OCI-LY3 (cell line): Measurements from ENCODE around the gene MRNIP.

Experiments used
- H2AFZ ChIP-seq: fragments of 200-600, 300-600 bp; shearing (Covaris generic); 2 replicates; pipeline ENCODE4 v1.6.0; 2014; ENCODE audit warnings: antibody characterized with exemption, low read depth, low read length
- H3K27ac ChIP-seq: fragments of 200-600, 300-600 bp; sonication (generic); 2 replicates; pipeline ENCODE4 v1.5.1; 2014; ENCODE audit warnings: mild to moderate bottlenecking, low read length, moderate library complexity, mixed read lengths
- H3K27me3 ChIP-seq: fragments of 200-600, 300-600 bp; sonication (generic); 2 replicates; pipeline ENCODE4 v1.6.1; 2014; ENCODE audit warnings: low read depth, low read length, mixed read lengths
- H3K36me3 ChIP-seq: fragments of 200-600, 300-600 bp; sonication (generic); replicated peaks from 2 replicates; pipeline ENCODE3; 2014; ENCODE audit warnings: low read depth, low read length, mixed read lengths
- H3K4me1 ChIP-seq: fragments of 300-600, 200-600 bp; sonication (generic); 2 replicates; pipeline ENCODE4 v1.6.1; 2014; ENCODE audit warnings: low read length, mixed read lengths
- H3K4me2 ChIP-seq: fragments of 200-600, 300-600 bp; sonication (generic); 2 replicates; pipeline ENCODE4 v1.6.1; 2014; ENCODE audit warnings: low read length, mixed read lengths
- H3K4me3 ChIP-seq: fragments of 300-600, 200-600 bp; sonication (generic); 2 replicates; pipeline ENCODE4 v1.5.1; 2014; ENCODE audit warnings: antibody characterized with exemption, mild to moderate bottlenecking, low read length, moderate library complexity
- H3K79me2 ChIP-seq: fragments of 300-600, 200-600 bp; shearing (Covaris generic); 2 replicates; pipeline ENCODE4 v1.6.1; 2014; ENCODE audit warnings: mild to moderate bottlenecking, low read length, mixed read lengths
- H3K9ac ChIP-seq: fragments of 300-600, 200-600 bp; shearing (Covaris generic); 2 replicates; pipeline ENCODE4 v1.6.0; 2014; ENCODE audit warnings: mild to moderate bottlenecking, low read length, moderate library complexity
- H3K9me3 ChIP-seq: fragments of 200-600, 300-600 bp; shearing (Covaris generic); 2 replicates; pipeline ENCODE4 v1.6.1; 2014; ENCODE audit warnings: low read length, mixed read lengths; ENCODE audit not compliant: insufficient read depth
- H4K20me1 ChIP-seq: fragments of 200-600, 300-600 bp; sonication (generic); 2 replicates; pipeline ENCODE4 v1.6.1; 2016; ENCODE audit warnings: low read length, mixed read lengths; ENCODE audit not compliant: insufficient read depth
- EZH2phosphoT487 ChIP-seq: fragments of 200-600 bp; shearing (Covaris generic); IDR thresholded peaks from 2 replicates; pipeline ENCODE4 v1.6.1; 2018; ENCODE audit warnings: antibody characterized with exemption, mixed run types, low read depth
- TF ChIP-seq, protein P1 (sequence below): fragments of 200-600, 300-600 bp; sonication (generic); IDR thresholded peaks from 2 replicates; pipeline ENCODE4 v1.5.1; 2014; ENCODE audit warnings: antibody characterized with exemption, low read length, low read depth

The MRNIP gene

GRCh38 chr5:179801304-179802206, 57.1 kb downstream of the MRNIP start:
- TF ChIP-seq EZH2phosphoT487, result no peak
- TF ChIP-seq, protein P1, sequence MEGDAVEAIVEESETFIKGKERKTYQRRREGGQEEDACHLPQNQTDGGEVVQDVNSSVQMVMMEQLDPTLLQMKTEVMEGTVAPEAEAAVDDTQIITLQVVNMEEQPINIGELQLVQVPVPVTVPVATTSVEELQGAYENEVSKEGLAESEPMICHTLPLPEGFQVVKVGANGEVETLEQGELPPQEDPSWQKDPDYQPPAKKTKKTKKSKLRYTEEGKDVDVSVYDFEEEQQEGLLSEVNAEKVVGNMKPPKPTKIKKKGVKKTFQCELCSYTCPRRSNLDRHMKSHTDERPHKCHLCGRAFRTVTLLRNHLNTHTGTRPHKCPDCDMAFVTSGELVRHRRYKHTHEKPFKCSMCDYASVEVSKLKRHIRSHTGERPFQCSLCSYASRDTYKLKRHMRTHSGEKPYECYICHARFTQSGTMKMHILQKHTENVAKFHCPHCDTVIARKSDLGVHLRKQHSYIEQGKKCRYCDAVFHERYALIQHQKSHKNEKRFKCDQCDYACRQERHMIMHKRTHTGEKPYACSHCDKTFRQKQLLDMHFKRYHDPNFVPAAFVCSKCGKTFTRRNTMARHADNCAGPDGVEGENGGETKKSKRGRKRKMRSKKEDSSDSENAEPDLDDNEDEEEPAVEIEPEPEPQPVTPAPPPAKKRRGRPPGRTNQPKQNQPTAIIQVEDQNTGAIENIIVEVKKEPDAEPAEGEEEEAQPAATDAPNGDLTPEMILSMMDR, result peak; percentile 71
- Histone ChIP-seq H2AFZ (no peak overlapping the region), H3K27ac (no peak overlapping the region), H3K4me2 (no peak overlapping the region), H3K36me3 (peaks cover 21% of the 10 kb centered on the region), H3K27me3 (no peaks in the 10 kb centered on the region), H3K4me3 (no peak overlapping the region), H3K9me3 (no peaks in the 10 kb centered on the region), H3K79me2 (peaks cover 28% of the 10 kb centered on the region), H3K4me1 (peaks cover 24% of the 10 kb centered on the region), H4K20me1 (peaks cover 16% of the 10 kb centered on the region), H3K9ac (no peak overlapping the region)

- no peak overlapping the region for H2AFZ ChIP-seq
- peaks cover 25% of the 10 kb centered on the region for H3K4me1 ChIP-seq
- H4K20me1 ChIP-seq, result peaks cover 16% of the 10 kb centered on the region
- H3K4me2 ChIP-seq, result no peak overlapping the region
- TF ChIP-seq EZH2phosphoT487, result no peak
- TF ChIP-seq, protein P1, result no peak
- H3K27me3 ChIP-seq, result no peaks in the 10 kb centered on the region
- peaks cover 22% of the 10 kb centered on the region for H3K79me2 ChIP-seq
- no peak overlapping the region for H3K27ac ChIP-seq
- no peak overlapping the region for H3K4me3 ChIP-seq
- H3K36me3 ChIP-seq, result peaks cover 21% of the 10 kb centered on the region
- no peaks in the 10 kb centered on the region for H3K9me3 ChIP-seq
- H3K9ac ChIP-seq, result no peak overlapping the region
Measured at GRCh38 chr5:179800696-179801201, 57.9 kb downstream of the MRNIP start.

DNA sequence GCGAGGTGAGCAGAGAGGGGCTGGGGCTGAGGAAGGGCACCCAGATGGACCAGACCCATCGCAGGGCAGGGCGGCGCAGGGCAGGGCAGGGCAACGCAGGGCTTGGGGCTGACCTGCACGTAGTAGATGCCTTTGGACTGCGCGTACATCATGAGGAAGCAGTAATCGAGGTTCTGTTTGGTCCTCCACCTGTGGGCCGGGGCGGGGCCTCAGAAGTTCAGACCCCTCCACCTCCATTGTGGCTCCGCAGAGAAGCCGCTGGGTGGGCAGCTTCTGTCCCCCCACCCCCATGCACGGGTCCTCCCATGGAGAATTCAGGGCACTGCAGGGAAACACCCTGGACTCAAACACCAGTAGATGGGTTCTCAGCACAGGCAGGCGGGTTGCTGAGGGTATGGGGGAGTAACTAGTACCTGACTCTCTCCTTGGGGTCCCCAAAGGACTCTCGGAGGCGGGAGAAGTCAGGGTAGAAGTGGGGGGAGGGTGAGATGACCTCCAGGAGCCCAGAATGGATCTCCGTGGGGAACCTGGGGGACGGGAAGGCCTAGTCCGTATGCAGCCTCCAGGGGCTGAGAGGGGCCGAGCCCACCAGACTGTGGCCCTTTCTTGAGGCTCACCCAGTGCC, 58.4 kb downstream of the MRNIP start:
- no peak for TF ChIP-seq EZH2phosphoT487
- TF ChIP-seq, protein P1, result no peak
- Histone ChIP-seq H3K27ac (no peak overlapping the region), H3K79me2 (peaks cover 16% of the 10 kb centered on the region), H3K4me2 (no peak overlapping the region), H4K20me1 (peaks cover 14% of the 10 kb centered on the region), H3K9ac (no peak overlapping the region), H3K27me3 (no peaks in the 10 kb centered on the region), H2AFZ (no peak overlapping the region), H3K4me1 (peaks cover 24% of the 10 kb centered on the region), H3K4me3 (no peak overlapping the region), H3K36me3 (peaks cover 21% of the 10 kb centered on the region), H3K9me3 (no peaks in the 10 kb centered on the region)

- peaks cover 9% of the 10 kb centered on the region; the same call in 1 of the 2 replicates for H4K20me1 ChIP-seq
- H3K79me2 ChIP-seq, result peaks cover 11% of the 10 kb centered on the region
- H3K9ac ChIP-seq, result no peak overlapping the region
- no peaks in the 10 kb centered on the region for H3K27me3 ChIP-seq
- H3K4me2 ChIP-seq, result no peak overlapping the region
- H2AFZ ChIP-seq, result no peak overlapping the region
- peaks cover 21% of the 10 kb centered on the region for H3K36me3 ChIP-seq
- H3K27ac ChIP-seq, result no peak overlapping the region
- H3K9me3 ChIP-seq, result no peaks in the 10 kb centered on the region
- TF ChIP-seq, protein P1, result no peak
- no peak for TF ChIP-seq EZH2phosphoT487
- peaks cover 24% of the 10 kb centered on the region for H3K4me1 ChIP-seq
- no peak overlapping the region for H3K4me3 ChIP-seq
Measured at GRCh38 chr5:179799644-179799973, 59.0 kb downstream of the MRNIP start.
